HK-2 (cell line): ENCODE measurements around the gene IFITM1.
"Not testable (repeated sequence)": the region's sequence is repeated elsewhere in the genome, so short reads cannot be mapped to it uniquely, and the experiment has no call there.

Experiments
- DNase-seq: peaks from one replicate; pipeline ENCODE4 v3.0.0-alpha.2; 2018; ENCODE audit not compliant: unreplicated experiment

The IFITM1 gene

GRCh38 chr11:282630-283360 lies 31.0 kb upstream of the IFITM1 start:
- DNase-seq: no peak

- DNase-seq: no peak
Measured at GRCh38 chr11:283405-284104, 30.3 kb upstream of the IFITM1 start.

- no peak for DNase-seq
Measured at GRCh38 chr11:284105-285020, 29.5 kb upstream of the IFITM1 start.

GRCh38 chr11:285021-285893 lies 28.6 kb upstream of the IFITM1 start:
- no peak for DNase-seq

- DNase-seq: no peak
Measured at GRCh38 chr11:285894-286220, 28.0 kb upstream of the IFITM1 start.

GRCh38 chr11:286977-287820 lies 26.6 kb upstream of the IFITM1 start:
- not testable (repeated sequence) for DNase-seq

- DNase-seq: no peak
Measured at GRCh38 chr11:287821-288477, 25.9 kb upstream of the IFITM1 start.

GRCh38 chr11:288478-289397 lies 25.1 kb upstream of the IFITM1 start, which contains the start of gene PGGHG:
Gene PGGHG (plus strand): TSS chr11:289126. CDS start chr11:289817, 691 bp downstream.
- DNase-seq: peak; percentile 56

GRCh38 chr11:289398-289711 lies 24.5 kb upstream of the IFITM1 start:
- no peak for DNase-seq

- DNase-seq: no peak
Measured at GRCh38 chr11:289712-290620, 23.9 kb upstream of the IFITM1 start.

- no peak for DNase-seq
Measured at GRCh38 chr11:290621-291231, 23.1 kb upstream of the IFITM1 start.

GRCh38 chr11:291281-292210 lies 22.3 kb upstream of the IFITM1 start:
- no peak for DNase-seq

GRCh38 chr11:292211-293121 lies 21.4 kb upstream of the IFITM1 start:
- no peak for DNase-seq

GRCh38 chr11:293271-293851 lies 20.5 kb upstream of the IFITM1 start:
- DNase-seq: no peak
